ENCODE measurements around the gene MIPOL1. TPM values are rescaled to one million over a fixed set of nuclear protein-coding genes. Genes with fewer than 3 reads are reported as not detected.
"Not testable (repeated sequence)": the region's sequence is repeated elsewhere in the genome, so short reads cannot be mapped to it uniquely, and the experiment has no call there.

The MIPOL1 gene
- total and polyA plus RNA-seq, 9 of the 15 experiments (the other 6 are each of a cell fraction or from before 2014, with no cell fraction given), result 6.7 to 21.9 (median 12.4) TPM

DNA sequence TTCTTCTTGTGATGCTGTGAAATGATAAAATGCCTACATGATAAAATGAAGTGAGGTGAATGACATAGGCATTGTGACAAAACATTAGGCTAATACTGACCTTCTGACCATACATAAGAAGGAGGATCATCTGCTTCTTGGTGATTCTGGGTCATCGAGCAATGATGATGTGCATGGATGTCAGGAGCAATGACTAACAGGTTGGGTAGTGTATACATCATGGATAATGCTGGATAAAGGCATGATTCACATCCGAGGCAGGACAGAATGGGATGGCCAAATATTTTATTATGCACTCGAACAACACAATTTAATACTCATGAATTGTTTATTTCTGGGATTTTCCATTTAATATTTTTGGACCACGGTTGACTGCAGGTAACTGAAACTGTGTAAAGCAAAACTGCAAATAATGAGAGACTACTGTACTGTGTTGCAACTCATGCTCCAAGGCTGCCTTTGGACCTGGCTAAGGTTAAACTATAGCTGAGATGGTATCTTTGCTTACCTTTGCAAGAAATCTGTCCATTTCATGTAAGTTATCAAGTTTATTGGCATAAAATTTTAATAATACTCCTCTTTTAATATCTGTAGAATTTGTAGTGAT, 17.7 kb upstream of the MIPOL1 start (continued):
- TF ChIP-seq ZNF408 (CRISPR knock-in tag; IDR thresholded peaks at IDR 0.05; ENCODE audit: low read depth) (no peak), GTF2A2 (tag; IDR thresholded peaks at IDR 0.05) (no peak), PRMT5 (CRISPR knock-in tag; IDR thresholded peaks at IDR 0.05) (no peak), MTA1 (IDR thresholded peaks at IDR 0.05; ENCODE audit: borderline replicate concordance) (no peak), RBM39 (optimal IDR thresholded peaks at IDR 0.05; ENCODE audit: low read depth, low read length) (no peak), RBBP5 (IDR thresholded peaks at IDR 0.05; ENCODE audit: borderline replicate concordance, insufficient read depth, low read length, poor library complexity, severe bottlenecking) (no peak), CBFA2T2 (conservative IDR thresholded peaks at IDR 0.05) (no peak), TSC22D4 (tag; IDR thresholded peaks at IDR 0.05) (no peak)
- TF ChIP-seq, protein P1, sequence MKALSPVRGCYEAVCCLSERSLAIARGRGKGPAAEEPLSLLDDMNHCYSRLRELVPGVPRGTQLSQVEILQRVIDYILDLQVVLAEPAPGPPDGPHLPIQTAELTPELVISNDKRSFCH (CRISPR knock-in tag; IDR thresholded peaks at IDR 0.05), result no peak
- TF ChIP-seq, protein P1 (tag; IDR thresholded peaks at IDR 0.05), result no peak

- in situ Hi-C loops (cut with MboI); H2AFZ ChIP-seq (ENCODE audit: low read depth, low read length); H3K9me1 ChIP-seq (ENCODE audit: control insufficient read depth, insufficient read depth, low read length); DNase-seq (ENCODE audit: extremely low read depth in 1 of 4, low spot score in 3 of 4); H3K27ac ChIP-seq (ENCODE audit: extremely low read depth, low read depth, low read length); H4K20me1 ChIP-seq (replicated peaks; ENCODE audit: control insufficient read depth, insufficient read depth, low read length); H3K4me1 ChIP-seq (replicated peaks in 1 of 2; ENCODE audit: control insufficient read depth in 2 of 2, insufficient read depth in 2 of 2, low read length in 2 of 2); ATAC-seq; H3K27me3 ChIP-seq (ENCODE audit: control insufficient read depth in 2 of 2, insufficient read depth in 2 of 2, low read length in 2 of 2); H3K4me3 ChIP-seq; H3K9me3 ChIP-seq (replicated peaks; ENCODE audit: control insufficient read depth, insufficient read depth, low read depth, low read length); H3K9ac ChIP-seq (ENCODE audit: insufficient read depth in 1 of 2, low read depth in 2 of 2, low read length in 2 of 2); H3K36me3 ChIP-seq (ENCODE audit: control insufficient read depth, insufficient read depth, low read length); H3K4me2 ChIP-seq (ENCODE audit: insufficient read depth, low read length); H3K79me2 ChIP-seq (ENCODE audit: control insufficient read depth, insufficient read depth, low read length); FAIRE-seq; CTCF ChIA-PET (ENCODE audit: low intra/inter-chr PET ratio); intact Hi-C loops (cut with micrococcal nuclease); BruUV-seq (replicated peaks): not testable (repeated sequence)
- POLR2A ChIA-PET, result interaction anchor here (1.0 kb wide), 1 partner anchor 13 kb away, joined by 3 read pairs; no protein-coding TSS in a partner anchor
- WGBS (ENCODE audit: insufficient coverage, low coverage, missing lambda C conversion rate), result 76% methylated on average over 3 of the region's 7 CpGs
Observed at GRCh38 chr14:37180886-37181285, 16.9 kb upstream of the MIPOL1 start.

Data from K562 (cell line).